ENCODE measurements around the gene HSPBAP1.
A peak's percentile ranks its signal among the peaks of the same experiment; 100 is the strongest.

Gene HSPBAP1

GRCh38 chr3:122767540-122768372, 25.9 kb downstream of the HSPBAP1 start:
- Histone ChIP-seq H3K27ac (ENCODE audit: low read length) (no peak overlapping the region), H3F3A (ENCODE audit: insufficient read depth, low read length) (0 out of 2 replicates have a peak, but pooled peaks cover 9% of the 10 kb centered on the region), H3K9me3 (replicated peaks; ENCODE audit: insufficient read depth, low read length) (no peaks in the 10 kb centered on the region), H3K9ac (ENCODE audit: low read length) (no peak overlapping the region), H2AFZ (ENCODE audit: low read length) (no peak overlapping the region), H3K79me2 (ENCODE audit: low read length) (no peaks in the 10 kb centered on the region), H3K4me2 (ENCODE audit: low read depth, low read length) (no peak overlapping the region), H3K4me1 (ENCODE audit: low read length) (peaks cover 15% of the 10 kb centered on the region), H3K4me3 (ENCODE audit: low read length) (no peak overlapping the region), H4K20me1 (ENCODE audit: insufficient read depth, low read length) (no peaks in the 10 kb centered on the region), H3K9me2 (replicated peaks; ENCODE audit: insufficient read depth, low read length) (no peaks in the 10 kb centered on the region), H3K27me3 (replicated peaks; ENCODE audit: insufficient read depth, low read length) (no peaks in the 10 kb centered on the region), H3K36me3 (replicated peaks; ENCODE audit: insufficient read depth, low read length) (no peaks in the 10 kb centered on the region)
- DNase-seq: no peak
- TF ChIP-seq EZH2phosphoT487 (IDR thresholded peaks at IDR 0.05; ENCODE audit: low read length) (no peak), EZH2 (optimal IDR thresholded peaks at IDR 0.05; ENCODE audit: low read depth, low read length) (no peak), CTCF (IDR thresholded peaks at IDR 0.05; ENCODE audit: low read length) (no peak)

- no peak overlapping the region for H3K4me3 ChIP-seq (ENCODE audit: low read length)
- 0 out of 2 replicates have a peak, but pooled peaks cover 9% of the 10 kb centered on the region for H3F3A ChIP-seq (ENCODE audit: insufficient read depth, low read length)
- no peaks in the 10 kb centered on the region for H3K36me3 ChIP-seq (replicated peaks; ENCODE audit: insufficient read depth, low read length)
- no peaks in the 10 kb centered on the region for H4K20me1 ChIP-seq (ENCODE audit: insufficient read depth, low read length)
- no peaks in the 10 kb centered on the region for H3K9me2 ChIP-seq (replicated peaks; ENCODE audit: insufficient read depth, low read length)
- DNase-seq: no peak
- no peaks in the 10 kb centered on the region for H3K79me2 ChIP-seq (ENCODE audit: low read length)
- peaks cover 15% of the 10 kb centered on the region for H3K4me1 ChIP-seq (ENCODE audit: low read length)
- no peaks in the 10 kb centered on the region for H3K9me3 ChIP-seq (replicated peaks; ENCODE audit: insufficient read depth, low read length)
- peak overlapping the region; percentile 34; the same call in 1 of the 2 replicates for H3K27ac ChIP-seq (ENCODE audit: low read length)
- no peak for TF ChIP-seq EZH2 (optimal IDR thresholded peaks at IDR 0.05; ENCODE audit: low read depth, low read length)
- TF ChIP-seq CTCF (IDR thresholded peaks at IDR 0.05; ENCODE audit: low read length): no peak
- no peak for TF ChIP-seq EZH2phosphoT487 (IDR thresholded peaks at IDR 0.05; ENCODE audit: low read length)
- no peak overlapping the region for H3K9ac ChIP-seq (ENCODE audit: low read length)
- H2AFZ ChIP-seq (ENCODE audit: low read length): no peak overlapping the region
- H3K4me2 ChIP-seq (ENCODE audit: low read depth, low read length): no peak overlapping the region
- no peaks in the 10 kb centered on the region for H3K27me3 ChIP-seq (replicated peaks; ENCODE audit: insufficient read depth, low read length)
Observed at GRCh38 chr3:122766430-122766829, 27.2 kb downstream of the HSPBAP1 start.

GRCh38 chr3:122760453-122761271, 33.0 kb downstream of the HSPBAP1 start:
- H3K36me3 ChIP-seq (replicated peaks; ENCODE audit: insufficient read depth, low read length): no peaks in the 10 kb centered on the region
- H3K79me2 ChIP-seq (ENCODE audit: low read length): no peaks in the 10 kb centered on the region
- H3K9me3 ChIP-seq (replicated peaks; ENCODE audit: insufficient read depth, low read length): no peaks in the 10 kb centered on the region
- no peak overlapping the region for H3K27ac ChIP-seq (ENCODE audit: low read length)
- no peaks in the 10 kb centered on the region for H3F3A ChIP-seq (ENCODE audit: insufficient read depth, low read length)
- no peaks in the 10 kb centered on the region for H3K9me2 ChIP-seq (replicated peaks; ENCODE audit: insufficient read depth, low read length)
- TF ChIP-seq CTCF (IDR thresholded peaks at IDR 0.05; ENCODE audit: low read length) (no peak), EZH2phosphoT487 (IDR thresholded peaks at IDR 0.05; ENCODE audit: low read length) (no peak), EZH2 (optimal IDR thresholded peaks at IDR 0.05; ENCODE audit: low read depth, low read length) (no peak)
- no peaks in the 10 kb centered on the region for H3K27me3 ChIP-seq (replicated peaks; ENCODE audit: insufficient read depth, low read length)
- DNase-seq: no peak
- H3K4me2 ChIP-seq (ENCODE audit: low read depth, low read length): no peak overlapping the region
- no peaks in the 10 kb centered on the region for H4K20me1 ChIP-seq (ENCODE audit: insufficient read depth, low read length)
- no peak overlapping the region for H3K9ac ChIP-seq (ENCODE audit: low read length)
- peaks cover 18% of the 10 kb centered on the region; the same call in 1 of the 2 replicates for H3K4me1 ChIP-seq (ENCODE audit: low read length)
- no peak overlapping the region for H2AFZ ChIP-seq (ENCODE audit: low read length)
- H3K4me3 ChIP-seq (ENCODE audit: low read length): no peak overlapping the region

All from MM.1S (cell line).